Measurements from ENCODE around the gene YPEL4. TPM values are rescaled to one million over a fixed set of nuclear protein-coding genes. Genes with fewer than 3 reads are reported as not detected.

Gene YPEL4
- polyA plus RNA-seq, 1 of the 3 experiments (the other 2 are of a cell fraction), result 2.3 TPM

- POLR2A ChIA-PET, result no interaction called here
- no peak for TF ChIP-seq SIN3A (IDR thresholded peaks at IDR 0.05; ENCODE audit: borderline replicate concordance, low read depth, low read length)
- TF ChIP-seq FOXJ3 (CRISPR knock-in tag; IDR thresholded peaks at IDR 0.05), result no peak
- no peak for TF ChIP-seq MEF2A (IDR thresholded peaks at IDR 0.05; ENCODE audit: borderline replicate concordance, low read depth)
- TF ChIP-seq IRF3 (IDR thresholded peaks at IDR 0.05; ENCODE audit: low read depth, low read length), result peak; percentile 74
- peak; percentile 98 for TF ChIP-seq PBX3 (IDR thresholded peaks at IDR 0.05)
- TF ChIP-seq FOSL2 (IDR thresholded peaks at IDR 0.05; ENCODE audit: borderline replicate concordance, low read depth), result no peak
- no peak for TF ChIP-seq RFX5 (IDR thresholded peaks at IDR 0.05; ENCODE audit: low read length)
- TF ChIP-seq YY1 (IDR thresholded peaks at IDR 0.05; ENCODE audit: low read depth), result no peak
- no peak for TF ChIP-seq RAD21 (IDR thresholded peaks at IDR 0.05; ENCODE audit: low read length)
- TF ChIP-seq ELF1 (IDR thresholded peaks at IDR 0.05), result peak; percentile 92
- TF ChIP-seq FOXM1 (IDR thresholded peaks at IDR 0.05; ENCODE audit: low read depth), result no peak
- no peak for TF ChIP-seq RXRA (IDR thresholded peaks at IDR 0.05; ENCODE audit: borderline replicate concordance, low read depth)
- TF ChIP-seq USF1 (IDR thresholded peaks at IDR 0.05; ENCODE audit: borderline replicate concordance, low read depth), result no peak
- no peak for TF ChIP-seq ZBTB33 (IDR thresholded peaks at IDR 0.05; ENCODE audit: borderline replicate concordance, low read depth)
- TF ChIP-seq TEAD4 (IDR thresholded peaks at IDR 0.05; ENCODE audit: borderline replicate concordance, insufficient read depth), result no peak
- TF ChIP-seq USF2 (IDR thresholded peaks at IDR 0.05; ENCODE audit: borderline replicate concordance, low read depth, low read length), result no peak
- peak; percentile 64 for TF ChIP-seq GABPA (IDR thresholded peaks at IDR 0.05; ENCODE audit: low read depth)
- TF ChIP-seq CHD2 (IDR thresholded peaks at IDR 0.05; ENCODE audit: low read length, partially characterized antibody), result no peak
- peak; percentile 75 for TF ChIP-seq TAF1 (IDR thresholded peaks at IDR 0.05; ENCODE audit: borderline replicate concordance, low read depth, low read length)
- TF ChIP-seq NFIC (IDR thresholded peaks at IDR 0.05; ENCODE audit: borderline replicate concordance), result no peak
- TF ChIP-seq JUND (IDR thresholded peaks at IDR 0.05), result peak; percentile 23; the same call in 1 of the 2 replicates
- no peak; the same call in 1 of the 2 replicates for TF ChIP-seq RCOR1 (IDR thresholded peaks at IDR 0.05; ENCODE audit: low read length)
- TF ChIP-seq EP300 (IDR thresholded peaks at IDR 0.05; ENCODE audit: borderline replicate concordance in 1 of 2, low read depth in 1 of 2, low read length in 1 of 2), result no peak
- TF ChIP-seq NRF1 (IDR thresholded peaks at IDR 0.05; ENCODE audit: low read depth, low read length), result no peak
- no peak for TF ChIP-seq MXI1 (IDR thresholded peaks at IDR 0.05; ENCODE audit: low read depth, low read length)
- TF ChIP-seq MAX (IDR thresholded peaks at IDR 0.05; ENCODE audit: low read depth), result no peak; the same call in 1 of the 2 replicates
- no peak for TF ChIP-seq TCF12 (IDR thresholded peaks at IDR 0.05)
- no peak for TF ChIP-seq SMC3 (IDR thresholded peaks at IDR 0.05; ENCODE audit: low read depth, low read length)
- peak; percentile 82; the same call in 1 of the 2 replicates for TF ChIP-seq POLR2AphosphoS5 (IDR thresholded peaks at IDR 0.05; ENCODE audit: low read depth, low read length)
These were observed 17.5 kb upstream of the YPEL4 start for GRCh38 chr11:57667117-57667735.

More at GRCh38 chr11:57667117-57667735, 17.5 kb upstream of the YPEL4 start:
- H3K36me3 ChIP-seq (replicated peaks in 1 of 2; ENCODE audit: control insufficient read depth in 1 of 2, insufficient read depth in 2 of 2, low read length in 1 of 2), result peaks cover 4 to 13% of the 10 kb centered on the region in 2 experiments
- H3K27me3 ChIP-seq (ENCODE audit: insufficient read depth), result no peaks in the 10 kb centered on the region
- peak overlapping the region; percentile 78 to 85 for H3K4me3 ChIP-seq (ENCODE audit: low read depth in 2 of 2, low read length in 1 of 2)
- H3K27ac ChIP-seq (ENCODE audit: low read depth in 2 of 2, low read length in 1 of 2), result peak overlapping the region; percentile 93 to 97
- H3K79me2 ChIP-seq (ENCODE audit: insufficient read depth), result peaks cover 44% of the 10 kb centered on the region
- DNase-seq, result peak; percentile 90
- H4K20me1 ChIP-seq (ENCODE audit: insufficient read depth), result no peaks in the 10 kb centered on the region
- H3K4me2 ChIP-seq, result peak overlapping the region; percentile 95
- H3K9me3 ChIP-seq, result no peaks in the 10 kb centered on the region
- H2AFZ ChIP-seq (ENCODE audit: low read depth), result peak overlapping the region; percentile 83
- peak overlapping the region; percentile 87 for H3K9ac ChIP-seq
- H3K9me2 ChIP-seq, result no peaks in the 10 kb centered on the region
- WGBS (ENCODE audit: low lambda C conversion rate), result under 1% methylated on average over 25 of the region's 29 CpGs
- no peaks in the 10 kb centered on the region for H3F3A ChIP-seq (replicated peaks; ENCODE audit: insufficient read depth)
- CTCF ChIA-PET, result interaction anchor here (0.7 to 3.8 kb wide), 7 partner anchors 10 to 316 kb away, joined by 3 to 12 read pairs (median 3); partner anchors contain the start of genes CLP1 and UBE2L6
- H3K4me1 ChIP-seq (ENCODE audit: control insufficient read depth in 1 of 2, insufficient read depth in 2 of 2, low read depth in 1 of 2, low read length in 1 of 2), result peaks cover 9 to 12% of the 10 kb centered on the region in 2 experiments; a peak in 3 of 4 replicates
